ENCODE results near the gene AHNAK2.
A peak's percentile ranks its signal among the peaks of the same experiment; 100 is the strongest.

Gene AHNAK2

DNA sequence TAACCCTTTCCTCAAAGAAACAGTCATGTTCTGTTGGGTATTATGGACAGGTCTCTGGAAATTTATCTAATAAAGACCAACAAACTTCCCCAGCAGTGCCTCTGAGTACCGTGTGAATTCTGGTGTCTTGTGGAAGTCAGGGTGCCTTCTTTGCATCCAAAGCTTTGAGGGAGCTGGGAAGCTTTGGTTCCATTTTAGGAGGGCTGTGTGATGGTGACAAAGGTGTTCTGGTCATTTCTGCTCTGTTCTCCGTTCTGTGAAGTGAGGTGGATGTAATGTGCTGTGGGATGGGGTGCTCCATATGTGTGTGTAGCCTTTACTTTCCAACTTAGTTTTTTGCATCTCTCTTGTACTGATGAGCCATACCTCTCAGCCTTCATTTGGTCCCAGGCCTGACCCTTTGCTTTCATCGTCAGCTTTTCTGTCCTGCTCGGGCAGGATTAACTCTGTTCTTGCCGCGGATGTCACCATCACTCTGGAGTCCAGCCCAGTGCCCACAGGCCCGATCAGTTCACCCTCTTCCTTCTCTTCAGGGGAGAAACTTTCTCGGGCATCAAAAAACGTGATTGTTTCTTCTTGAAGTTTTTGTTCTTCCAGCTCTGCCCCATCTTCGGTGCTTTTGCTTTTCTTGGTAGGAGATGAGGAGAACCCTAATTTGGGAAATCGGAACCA is 40.3 kb downstream of the AHNAK2 start:
- Histone ChIP-seq H3K9ac (ENCODE audit: low read depth in 1 of 2, low read length in 2 of 2) (no peak overlapping the region), H3K4me3 (ENCODE audit: low read depth in 1 of 2, low read length in 2 of 2) (no peak overlapping the region), H3K9me3 (ENCODE audit: control insufficient read depth in 1 of 2, low read length in 2 of 2) (no peaks in the 10 kb centered on the region), H3K36me3 (ENCODE audit: control insufficient read depth in 1 of 2, insufficient read depth in 2 of 2, low read length in 2 of 2) (no peaks in the 10 kb centered on the region), H3K27ac (ENCODE audit: low read depth, low read length) (no peak overlapping the region), H3K27me3 (ENCODE audit: control insufficient read depth in 1 of 2, insufficient read depth in 2 of 2, low read length in 2 of 2) (peaks cover 47 to 51% of the 10 kb centered on the region in 2 donors), H3K4me1 (ENCODE audit: control insufficient read depth in 1 of 2, insufficient read depth in 2 of 2, low read length in 2 of 2) (no peaks in the 10 kb centered on the region)

DNA sequence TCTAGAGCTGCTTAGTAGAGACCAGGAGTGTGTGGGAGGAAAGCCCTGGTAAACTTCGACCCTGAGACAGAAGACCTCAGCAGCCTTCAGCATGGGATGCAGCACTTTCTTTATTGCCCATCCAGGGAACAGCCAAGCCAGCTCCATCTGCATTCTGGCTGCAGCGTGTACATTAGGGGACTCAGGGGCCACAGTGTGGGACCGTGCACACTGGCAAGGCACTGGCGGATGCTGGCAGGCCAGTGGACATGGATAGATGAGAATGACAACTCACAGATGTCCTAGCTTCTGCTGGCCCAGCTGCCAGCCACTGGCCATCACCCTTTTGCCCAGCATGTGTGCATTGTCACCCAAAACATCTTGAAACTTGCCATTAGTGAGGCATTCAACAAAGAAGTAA is 41.0 kb downstream of the AHNAK2 start:
- no peaks in the 10 kb centered on the region for H3K36me3 ChIP-seq (ENCODE audit: control insufficient read depth in 1 of 2, insufficient read depth in 2 of 2, low read length in 2 of 2)
- H3K27me3 ChIP-seq (ENCODE audit: control insufficient read depth in 1 of 2, insufficient read depth in 2 of 2, low read length in 2 of 2), result peaks cover 54 to 58% of the 10 kb centered on the region in 2 donors
- H3K4me1 ChIP-seq (ENCODE audit: control insufficient read depth in 1 of 2, insufficient read depth in 2 of 2, low read length in 2 of 2), result no peaks in the 10 kb centered on the region
- H3K4me3 ChIP-seq (ENCODE audit: low read depth in 1 of 2, low read length in 2 of 2), result no peak overlapping the region
- no peak overlapping the region for H3K9ac ChIP-seq (ENCODE audit: low read depth in 1 of 2, low read length in 2 of 2)
- H3K9me3 ChIP-seq (ENCODE audit: control insufficient read depth in 1 of 2, low read length in 2 of 2), result no peaks in the 10 kb centered on the region
- H3K27ac ChIP-seq (ENCODE audit: low read depth, low read length), result no peak overlapping the region

- Histone ChIP-seq H3K9me3 (ENCODE audit: control insufficient read depth in 1 of 2, low read length in 2 of 2) (no peaks in the 10 kb centered on the region), H3K27me3 (ENCODE audit: control insufficient read depth in 1 of 2, insufficient read depth in 2 of 2, low read length in 2 of 2) (peaks cover 59 to 63% of the 10 kb centered on the region in 2 donors), H3K9ac (ENCODE audit: low read depth in 1 of 2, low read length in 2 of 2) (no peak overlapping the region), H3K27ac (ENCODE audit: low read depth, low read length) (no peak overlapping the region), H3K4me1 (ENCODE audit: control insufficient read depth in 1 of 2, insufficient read depth in 2 of 2, low read length in 2 of 2) (no peaks in the 10 kb centered on the region), H3K36me3 (ENCODE audit: control insufficient read depth in 1 of 2, insufficient read depth in 2 of 2, low read length in 2 of 2) (no peaks in the 10 kb centered on the region), H3K4me3 (ENCODE audit: low read depth in 1 of 2, low read length in 2 of 2) (no peak overlapping the region)
Observed at GRCh38 chr14:104936361-104937155, 41.6 kb downstream of the AHNAK2 start.

GRCh38 chr14:104935955-104936354 is 42.2 kb downstream of the AHNAK2 start:
- no peak overlapping the region for H3K27ac ChIP-seq (ENCODE audit: low read depth, low read length)
- no peak overlapping the region for H3K4me3 ChIP-seq (ENCODE audit: low read depth in 1 of 2, low read length in 2 of 2)
- no peak overlapping the region for H3K9ac ChIP-seq (ENCODE audit: low read depth in 1 of 2, low read length in 2 of 2)
- no peaks in the 10 kb centered on the region for H3K9me3 ChIP-seq (ENCODE audit: control insufficient read depth in 1 of 2, low read length in 2 of 2)
- peaks cover 59 to 63% of the 10 kb centered on the region in 2 donors for H3K27me3 ChIP-seq (ENCODE audit: control insufficient read depth in 1 of 2, insufficient read depth in 2 of 2, low read length in 2 of 2)
- no peaks in the 10 kb centered on the region for H3K36me3 ChIP-seq (ENCODE audit: control insufficient read depth in 1 of 2, insufficient read depth in 2 of 2, low read length in 2 of 2)
- no peaks in the 10 kb centered on the region for H3K4me1 ChIP-seq (ENCODE audit: control insufficient read depth in 1 of 2, insufficient read depth in 2 of 2, low read length in 2 of 2)

- Histone ChIP-seq H3K4me1 (ENCODE audit: control insufficient read depth in 1 of 2, insufficient read depth in 2 of 2, low read length in 2 of 2) (no peaks in the 10 kb centered on the region), H3K4me3 (ENCODE audit: low read depth in 1 of 2, low read length in 2 of 2) (no peak overlapping the region), H3K9ac (ENCODE audit: low read depth in 1 of 2, low read length in 2 of 2) (no peak overlapping the region), H3K9me3 (ENCODE audit: control insufficient read depth in 1 of 2, low read length in 2 of 2) (no peaks in the 10 kb centered on the region), H3K27ac (ENCODE audit: low read depth, low read length) (no peak overlapping the region), H3K36me3 (ENCODE audit: control insufficient read depth in 1 of 2, insufficient read depth in 2 of 2, low read length in 2 of 2) (no peaks in the 10 kb centered on the region), H3K27me3 (ENCODE audit: control insufficient read depth in 1 of 2, insufficient read depth in 2 of 2, low read length in 2 of 2) (peaks cover 59% of the 10 kb centered on the region in 2 donors)
Observed at GRCh38 chr14:104935026-104935650, 43.0 kb downstream of the AHNAK2 start.

DNA sequence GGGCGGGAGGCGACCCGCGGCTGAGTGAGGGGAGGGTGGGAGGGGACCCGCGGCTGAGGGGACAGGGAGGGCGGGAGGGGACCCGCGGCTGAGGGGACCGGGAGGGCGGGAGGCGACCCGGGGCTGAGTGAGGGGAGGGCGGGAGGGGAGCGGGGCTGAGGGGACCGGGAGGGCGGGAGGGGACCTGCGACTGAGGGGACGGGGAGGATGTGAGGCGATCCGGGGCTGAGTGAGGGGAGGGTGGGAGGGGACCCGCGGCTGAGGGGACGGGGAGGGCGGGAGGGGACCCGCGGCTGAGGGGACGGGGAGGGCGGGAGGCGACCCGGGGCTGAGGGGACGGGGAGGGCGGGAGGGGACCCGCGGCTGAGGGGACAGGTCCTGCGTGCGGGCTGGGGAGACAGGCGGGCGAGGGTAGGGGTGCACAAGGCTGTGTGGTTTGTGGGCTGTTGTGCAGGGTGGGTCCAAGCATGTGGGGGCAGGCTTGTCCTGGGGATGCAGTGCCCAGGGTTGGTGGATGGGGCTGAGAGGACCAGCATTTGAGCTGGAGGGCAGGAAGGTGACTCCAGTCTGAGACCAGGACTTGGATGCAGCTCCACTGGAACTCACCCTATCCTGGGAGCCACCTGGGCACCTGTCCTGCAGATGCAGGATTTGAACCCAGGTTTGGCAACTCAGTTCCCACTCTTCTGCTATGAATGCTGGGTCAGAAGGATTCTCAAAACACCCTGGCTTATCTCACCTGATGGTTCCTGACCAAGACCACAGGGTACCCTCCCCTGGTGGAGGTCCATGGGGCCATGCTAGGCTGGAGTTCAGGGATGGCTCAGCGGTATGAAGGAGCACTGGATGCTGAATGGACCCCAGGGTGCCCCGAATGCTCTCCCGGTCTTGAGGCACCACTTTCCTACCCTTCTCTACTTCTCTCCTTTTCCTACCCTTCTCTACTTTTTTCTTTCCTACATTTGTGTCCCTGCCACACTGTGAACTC is 44.1 kb downstream of the AHNAK2 start:
- no peaks in the 10 kb centered on the region for H3K9me3 ChIP-seq (ENCODE audit: control insufficient read depth in 1 of 2, low read length in 2 of 2)
- H3K9ac ChIP-seq (ENCODE audit: low read depth in 1 of 2, low read length in 2 of 2), result no peak overlapping the region
- H3K27me3 ChIP-seq (ENCODE audit: control insufficient read depth in 1 of 2, insufficient read depth in 2 of 2, low read length in 2 of 2), result peaks cover 51 to 52% of the 10 kb centered on the region in 2 donors
- H3K4me3 ChIP-seq (ENCODE audit: low read depth in 1 of 2, low read length in 2 of 2), result no peak overlapping the region
- no peaks in the 10 kb centered on the region for H3K36me3 ChIP-seq (ENCODE audit: control insufficient read depth in 1 of 2, insufficient read depth in 2 of 2, low read length in 2 of 2)
- no peak overlapping the region for H3K27ac ChIP-seq (ENCODE audit: low read depth, low read length)
- no peaks in the 10 kb centered on the region for H3K4me1 ChIP-seq (ENCODE audit: control insufficient read depth in 1 of 2, insufficient read depth in 2 of 2, low read length in 2 of 2)

DNA sequence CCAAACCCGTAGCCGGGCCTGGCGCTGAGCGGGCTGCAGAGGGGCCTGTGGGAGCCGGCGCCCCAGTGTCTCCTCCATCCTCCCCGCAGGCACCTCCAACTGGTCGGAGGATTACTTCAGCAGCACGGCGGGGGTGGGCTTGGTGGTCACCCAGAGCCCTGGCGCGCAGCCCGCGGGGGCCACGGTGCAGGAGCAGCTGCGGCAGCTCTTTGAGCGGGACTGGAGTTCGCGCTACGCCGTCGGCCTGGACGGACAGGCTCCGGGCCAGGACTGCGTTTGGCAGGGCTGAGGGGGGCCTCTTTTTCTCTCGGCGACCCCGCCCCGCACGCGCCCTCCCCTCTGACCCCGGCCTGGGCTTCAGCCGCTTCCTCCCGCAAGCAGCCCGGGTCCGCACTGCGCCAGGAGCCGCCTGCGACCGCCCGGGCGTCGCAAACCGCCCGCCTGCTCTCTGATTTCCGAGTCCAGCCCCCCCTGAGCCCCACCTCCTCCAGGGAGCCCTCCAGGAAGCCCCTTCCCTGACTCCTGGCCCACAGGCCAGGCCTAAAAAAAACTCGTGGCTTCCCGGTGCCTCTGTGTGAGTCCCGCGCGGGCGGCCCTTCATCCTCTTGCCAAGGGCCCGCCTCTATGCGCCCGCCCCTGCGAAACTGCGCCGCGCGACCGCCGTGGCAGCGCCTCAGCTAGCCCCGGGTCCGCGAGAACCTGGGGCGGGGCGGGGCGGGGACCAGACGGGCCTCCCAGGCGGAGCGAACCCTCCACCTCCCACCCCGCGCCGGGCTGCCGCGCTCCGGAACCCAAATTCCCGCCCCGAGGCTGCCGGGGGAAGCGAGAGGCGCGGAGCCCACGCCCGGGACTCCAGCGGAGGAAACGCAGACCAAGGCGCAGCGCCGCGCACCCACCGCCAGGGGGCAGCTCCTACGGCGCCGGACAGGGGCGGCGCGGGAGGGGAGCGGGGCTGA is 45.2 kb downstream of the AHNAK2 start:
- no peaks in the 10 kb centered on the region for H3K4me1 ChIP-seq (ENCODE audit: control insufficient read depth in 1 of 2, insufficient read depth in 2 of 2, low read length in 2 of 2)
- no peak overlapping the region for H3K27ac ChIP-seq (ENCODE audit: low read depth, low read length)
- H3K9me3 ChIP-seq (ENCODE audit: control insufficient read depth in 1 of 2, low read length in 2 of 2), result no peaks in the 10 kb centered on the region
- peaks cover 42 to 46% of the 10 kb centered on the region in 2 donors for H3K27me3 ChIP-seq (ENCODE audit: control insufficient read depth in 1 of 2, insufficient read depth in 2 of 2, low read length in 2 of 2)
- no peaks in the 10 kb centered on the region for H3K36me3 ChIP-seq (ENCODE audit: control insufficient read depth in 1 of 2, insufficient read depth in 2 of 2, low read length in 2 of 2)
- H3K9ac ChIP-seq (ENCODE audit: low read depth in 1 of 2, low read length in 2 of 2), result no peak overlapping the region
- H3K4me3 ChIP-seq (ENCODE audit: low read depth in 1 of 2, low read length in 2 of 2), result peak overlapping the region in 1 of 2 donors; percentile 5

- H3K4me3 ChIP-seq (ENCODE audit: low read depth in 1 of 2, low read length in 2 of 2), result no peak overlapping the region
- H3K36me3 ChIP-seq (ENCODE audit: control insufficient read depth in 1 of 2, insufficient read depth in 2 of 2, low read length in 2 of 2), result no peaks in the 10 kb centered on the region
- no peak overlapping the region for H3K27ac ChIP-seq (ENCODE audit: low read depth, low read length)
- H3K9ac ChIP-seq (ENCODE audit: low read depth in 1 of 2, low read length in 2 of 2), result no peak overlapping the region
- H3K9me3 ChIP-seq (ENCODE audit: control insufficient read depth in 1 of 2, low read length in 2 of 2), result no peaks in the 10 kb centered on the region
- H3K27me3 ChIP-seq (ENCODE audit: control insufficient read depth in 1 of 2, insufficient read depth in 2 of 2, low read length in 2 of 2), result peaks cover 34 to 38% of the 10 kb centered on the region in 2 donors
- no peaks in the 10 kb centered on the region for H3K4me1 ChIP-seq (ENCODE audit: control insufficient read depth in 1 of 2, insufficient read depth in 2 of 2, low read length in 2 of 2)
Observed at GRCh38 chr14:104931771-104932675, 46.2 kb downstream of the AHNAK2 start.

All from duodenal mucosa (tissue), 2 donors.